T-cell (primary cell): Measurements from ENCODE around the gene KANSL3. TPM values are rescaled to one million over a fixed set of nuclear protein-coding genes. Genes with fewer than 3 reads are reported as not detected.

Experiments
- ATAC-seq, 4 experiments: fragments of 200-7000 bp in 3 of 4; fragments of 150-1000 bp in 1 of 4; cut with Tn5 transposase; replicated peaks in 1 of 4; 1 replicate in 3 of 4; 2 replicates in 1 of 4; pipeline ENCODE4 v1.10.0; 2021; ENCODE audit warnings: moderate library complexity in 3 of 4, mild to moderate bottlenecking in 2 of 4, moderate number of reproducible peaks in 1 of 4
- CTCF ChIA-PET, 2 donors: fragments of 300-600 bp; sonication (Branson Sonifier 250); formaldehyde crosslinking; loops; one replicate each; lab custom pipeline; 2022; ENCODE audit warnings: antibody characterized with exemption in 2 of 2; lab: Charles Lee
- POLR2A ChIA-PET, 2 donors: fragments of 300-600 bp; sonication (Branson Sonifier 250); formaldehyde crosslinking; loops; one replicate each; lab custom pipeline; 2022; ENCODE audit warnings: antibody characterized with exemption in 2 of 2; lab: Charles Lee
- DNase-seq, 35 experiments: peaks; one replicate each; pipeline versions ENCODE4 v3.0.0 to v3.0.0-alpha.2; 2013 to 2023
- H3K27ac ChIP-seq: one replicate; pipeline ENCODE4 v1.5.1; 2013; ENCODE audit warnings: low read length
- H3K27me3 ChIP-seq, 2 experiments: replicated peaks in 1 of 2; 1 replicate in 1 of 2; 2 replicates in 1 of 2; pipeline versions ENCODE4 v1.6.1 to v1.7.0; 2013; ENCODE audit warnings: low read length in 1 of 2, mixed read lengths in 1 of 2; ENCODE audit not compliant: control insufficient read depth in 2 of 2, insufficient read depth in 2 of 2; ENCODE audit errors: extremely low read depth in 1 of 2
- H3K36me3 ChIP-seq, 2 donors: 1 replicate in 1 of 2; 2 replicates in 1 of 2; pipeline versions ENCODE4 v1.6.1 to v1.7.0; 2013; ENCODE audit warnings: low read length in 1 of 2; ENCODE audit not compliant: control insufficient read depth in 2 of 2, insufficient read depth in 1 of 2; ENCODE audit errors: extremely low read depth in 1 of 2
- H3K4me1 ChIP-seq, 2 experiments: 1 replicate in 1 of 2; 2 replicates in 1 of 2; pipeline versions ENCODE4 v1.6.1 to v1.7.0; 2013; ENCODE audit warnings: low read length in 2 of 2, mixed read lengths in 1 of 2; ENCODE audit not compliant: insufficient read depth in 2 of 2, control insufficient read depth in 1 of 2; ENCODE audit errors: extremely low read depth in 1 of 2
- H3K4me3 ChIP-seq, 2 donors: 1 replicate in 1 of 2; 2 replicates in 1 of 2; pipeline versions ENCODE4 v1.5.1 to v1.7.0; 2013; ENCODE audit warnings: mild to moderate bottlenecking in 2 of 2, low read length in 1 of 2, moderate library complexity in 1 of 2; ENCODE audit not compliant: control insufficient read depth in 1 of 2; ENCODE audit errors: extremely low read depth in 1 of 2
- H3K9me3 ChIP-seq: 2 replicates; pipeline ENCODE4 v1.7.0; 2013
- H3K27ac Mint-ChIP-seq, 2 donors: one replicate each; pipeline ENCODE4 v1.8.0; 2020 to 2021; ENCODE audit warnings: mild to moderate bottlenecking in 2 of 2, mixed read lengths in 2 of 2
- H3K27me3 Mint-ChIP-seq, 2 donors: one replicate each; pipeline ENCODE4 v1.8.0; 2021 to 2022; ENCODE audit warnings: mixed read lengths in 2 of 2
- H3K36me3 Mint-ChIP-seq: one replicate; pipeline ENCODE4 v1.8.0; 2021; ENCODE audit warnings: mixed read lengths
- H3K4me1 Mint-ChIP-seq, 3 donors: one replicate each; pipeline ENCODE4 v1.8.0; 2020 to 2022; ENCODE audit warnings: mixed read lengths in 3 of 3, mild to moderate bottlenecking in 1 of 3
- H3K4me3 Mint-ChIP-seq, 3 donors: one replicate each; pipeline ENCODE4 v1.8.0; 2020 to 2022; ENCODE audit warnings: mild to moderate bottlenecking in 3 of 3, mixed read lengths in 3 of 3, moderate library complexity in 3 of 3
- H3K9me3 Mint-ChIP-seq, 3 donors: one replicate each; pipeline ENCODE4 v1.8.0; 2020 to 2022; ENCODE audit warnings: mixed read lengths in 3 of 3
- WGBS: methylation state at CpG from one replicate; pipeline ENCODE4 v1.1.5; 2013; ENCODE audit warnings: missing lambda C conversion rate; ENCODE audit not compliant: insufficient coverage; 5-methylcytosine and 5-hydroxymethylcytosine counted together
- total RNA-seq, 35 experiments: library from RNA in 6 of 35; stranded (reverse) in 6 of 35; fragments of 120-200 nt in 1 of 35; gene quantifications; one replicate each; pipeline versions ENCODE4 v1.2.1 to v1.2.4 and lab custom pipeline; 2013 to 2026

The KANSL3 gene
- total RNA-seq, 5 donors from 2014 or later (not counting 1 experiment from before 2014, with no cell fraction given) = 55.1 to 67.6 (median 60.2) TPM

- ChIA-PET POLR2A (no interaction called here), CTCF (no interaction called here)
- H3K4me3 Mint-ChIP-seq = no peak overlapping the region
- Histone ChIP-seq H3K4me1 (no peaks in the 10 kb centered on the region), H3K9me3 (no peaks in the 10 kb centered on the region), H3K27me3 (peaks cover 0 to 14% of the 10 kb centered on the region in 2 experiments), H3K36me3 (no peaks in the 10 kb centered on the region), H3K4me3 (no peak overlapping the region), H3K27ac (no peak overlapping the region)
- no peaks in the 10 kb centered on the region for H3K36me3 Mint-ChIP-seq
- no peaks in the 10 kb centered on the region for H3K4me1 Mint-ChIP-seq
- 96% methylated on average over 6 of the region's 7 CpGs for WGBS
- no peak for DNase-seq
- no peak for ATAC-seq
- H3K27me3 Mint-ChIP-seq = peaks cover 0 to 2% of the 10 kb centered on the region in 2 donors
- no peak overlapping the region for H3K27ac Mint-ChIP-seq
- H3K9me3 Mint-ChIP-seq = peaks cover 0 to 9% (median 0%) of the 10 kb centered on the region in 3 donors
These were observed 10.3 kb upstream of the KANSL3 start for GRCh38 chr2:96648306-96648930.

DNA sequence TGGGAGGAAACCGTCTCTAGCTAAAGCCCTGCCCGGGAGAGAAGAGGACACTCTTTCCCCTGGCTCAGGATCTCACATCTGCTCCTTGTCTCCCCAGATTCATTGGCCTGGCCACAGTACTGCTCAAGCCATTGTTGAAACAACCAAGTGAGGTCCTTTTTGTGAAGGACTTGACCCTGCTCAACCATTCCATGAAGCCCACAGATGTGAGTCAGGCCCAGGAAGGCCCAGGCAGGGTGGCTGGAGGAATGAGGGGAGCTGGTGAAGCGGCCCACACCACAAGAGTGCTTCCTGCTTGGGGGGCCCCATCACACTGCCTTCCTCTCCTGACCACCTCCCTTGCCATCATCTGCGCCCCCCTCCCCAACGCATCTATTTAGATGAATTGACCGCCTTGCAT, 9.6 kb upstream of the KANSL3 start:
- DNase-seq = no peak
- Mint-ChIP-seq H3K4me3 (no peak overlapping the region), H3K36me3 (no peaks in the 10 kb centered on the region), H3K27ac (no peak overlapping the region), H3K9me3 (peaks cover 0 to 9% (median 0%) of the 10 kb centered on the region in 3 donors), H3K27me3 (peaks cover 0 to 2% of the 10 kb centered on the region in 2 donors), H3K4me1 (no peaks in the 10 kb centered on the region)
- H3K4me3 ChIP-seq = no peak overlapping the region
- no peaks in the 10 kb centered on the region for H3K9me3 ChIP-seq
- 91% methylated on average over 5 of the region's 6 CpGs for WGBS
- no peak overlapping the region for H3K27ac ChIP-seq
- H3K36me3 ChIP-seq = no peaks in the 10 kb centered on the region
- CTCF ChIA-PET = no interaction called here
- no peaks in the 10 kb centered on the region for H3K4me1 ChIP-seq
- POLR2A ChIA-PET = no interaction called here
- ATAC-seq = no peak
- H3K27me3 ChIP-seq = peaks cover 0 to 14% of the 10 kb centered on the region in 2 experiments

- Histone ChIP-seq H3K36me3 (no peaks in the 10 kb centered on the region), H3K27me3 (peaks cover 0 to 5% of the 10 kb centered on the region in 2 experiments), H3K4me1 (peaks cover 0 to 6% of the 10 kb centered on the region in 2 experiments), H3K27ac (no peak within 1 kb of the TSS), H3K4me3 (no peak within 1 kb of the TSS), H3K9me3 (no peaks in the 10 kb centered on the region)
- WGBS = 0% methylated on average over 1 of the region's 10 CpGs
- ChIA-PET POLR2A (interaction anchor here in 1 of 2 donors (0.5 kb wide), 1 partner anchor 370 kb away, joined by 9 read pairs; no protein-coding TSS in a partner anchor), CTCF (no interaction called here)
- no peaks in the 10 kb centered on the region for H3K9me3 Mint-ChIP-seq
- no peak within 1 kb of the TSS for H3K4me3 Mint-ChIP-seq
- H3K27me3 Mint-ChIP-seq = no peaks in the 10 kb centered on the region
- H3K27ac Mint-ChIP-seq = no peak within 1 kb of the TSS
- no peaks in the 10 kb centered on the region for H3K36me3 Mint-ChIP-seq
- no peak for ATAC-seq
- DNase-seq = no peak
- H3K4me1 Mint-ChIP-seq = peaks cover 0 to 2% (median 0%) of the 10 kb centered on the region in 3 donors
These were observed 4.7 kb upstream of the KANSL3 start, which contains the start of gene FER1L5 for GRCh38 chr2:96642564-96643360. Gene FER1L5, plus strand, starts transcription at chr2:96642764. Its CDS starts 73 bp downstream, at chr2:96642837.

- no peaks in the 10 kb centered on the region for H3K27me3 Mint-ChIP-seq
- H3K4me3 Mint-ChIP-seq = peak overlapping the region; percentile 92 to 94 (median 93)
- Histone ChIP-seq H3K27ac (peak overlapping the region; percentile 77), H3K4me1 (peaks cover 15 to 23% of the 10 kb centered on the region in 2 experiments), H3K9me3 (no peaks in the 10 kb centered on the region), H3K4me3 (peak overlapping the region; percentile 88 to 92), H3K27me3 (peaks cover 0 to 4% of the 10 kb centered on the region in 2 experiments), H3K36me3 (peaks cover 0 to 19% of the 10 kb centered on the region in 2 donors)
- no peaks in the 10 kb centered on the region for H3K9me3 Mint-ChIP-seq
- CTCF ChIA-PET = interaction anchor here (0.6 to 1.8 kb wide), 5 partner anchors 123 to 247 kb away, joined by 3 to 7 read pairs (median 5); partner anchors contain the start of genes ANKRD39 (in 1 of the 2) and CNNM4 (in 1 of the 2)
- under 1% methylated on average over 27 of the region's 50 CpGs for WGBS
- peaks cover 31 to 39% (median 36%) of the 10 kb centered on the region in 3 donors for H3K4me1 Mint-ChIP-seq
- ATAC-seq (peak; percentile 81 to 88 (median 86)), DNase-seq (peak in 34 of 35 experiments; percentile 7 to 82 (median 72))
- peaks cover 9% of the 10 kb centered on the region for H3K36me3 Mint-ChIP-seq
- peak overlapping the region; percentile 88 to 90 for H3K27ac Mint-ChIP-seq
- POLR2A ChIA-PET = interaction anchor here in 1 of 2 donors (0.6 to 0.7 kb wide), 2 partner anchors 27 to 198 kb away, joined by 3 to 8 read pairs; no protein-coding TSS in a partner anchor
These were observed 548 bp downstream of the KANSL3 start for GRCh38 chr2:96637385-96638143.

DNA sequence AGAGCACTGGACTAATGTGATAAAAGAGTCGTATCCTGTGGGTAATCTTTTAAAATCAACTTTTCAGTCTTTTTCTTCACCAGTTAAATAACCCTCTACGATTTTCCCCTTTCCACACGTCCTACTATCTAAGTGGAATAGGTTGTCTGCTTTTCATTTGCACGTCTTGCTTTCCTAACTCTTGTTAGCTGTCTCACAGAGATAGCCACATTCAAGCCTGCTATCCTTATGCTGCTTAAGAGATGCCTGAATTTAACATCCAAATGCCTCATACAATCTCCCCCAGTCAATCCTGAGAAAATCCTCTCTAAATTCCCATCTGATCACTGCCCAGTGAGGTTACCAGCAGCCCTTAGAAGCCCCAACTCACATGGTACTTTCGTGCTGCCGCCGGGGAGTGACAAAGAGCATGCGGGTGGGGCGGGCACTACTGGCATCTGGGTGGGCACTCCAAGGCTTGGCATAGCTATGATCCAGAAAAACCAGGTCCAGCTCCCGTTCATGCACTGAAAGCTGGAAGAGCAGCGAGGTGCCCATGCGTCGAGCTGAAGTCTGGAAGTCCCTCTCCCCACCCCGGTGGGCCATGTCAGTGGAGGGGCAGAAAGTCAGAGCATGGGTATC, 1.5 kb downstream of the KANSL3 start:
- Histone ChIP-seq H3K27ac (peak overlapping the region; percentile 77), H3K27me3 (peaks cover 0 to 4% of the 10 kb centered on the region in 2 experiments), H3K4me1 (peaks cover 15 to 23% of the 10 kb centered on the region in 2 experiments), H3K9me3 (no peaks in the 10 kb centered on the region), H3K4me3 (peak overlapping the region in 1 of 2 donors; percentile 92), H3K36me3 (peaks cover 0 to 25% of the 10 kb centered on the region in 2 donors)
- peaks cover 14% of the 10 kb centered on the region for H3K36me3 Mint-ChIP-seq
- ATAC-seq (no peak), DNase-seq (no peak)
- no peaks in the 10 kb centered on the region for H3K9me3 Mint-ChIP-seq
- 89% methylated on average over 9 of the region's 14 CpGs for WGBS
- peak overlapping the region; percentile 88 to 90 for H3K27ac Mint-ChIP-seq
- CTCF ChIA-PET = interaction anchor here in 1 of 2 donors (0.6 kb wide), 1 partner anchor 246 kb away, joined by 4 read pairs; no protein-coding TSS in a partner anchor
- no peaks in the 10 kb centered on the region for H3K27me3 Mint-ChIP-seq
- POLR2A ChIA-PET = interaction anchor here (0.6 to 0.7 kb wide), 2 partner anchors 26 to 215 kb away, joined by 3 read pairs; no protein-coding TSS in a partner anchor
- H3K4me1 Mint-ChIP-seq = peaks cover 35 to 46% (median 42%) of the 10 kb centered on the region in 3 donors
- H3K4me3 Mint-ChIP-seq = peak overlapping the region; percentile 92 to 94 (median 93)
